ENCODE measurements around the gene CHRNB2.

- TF ChIP-seq CTCF (IDR thresholded peaks at IDR 0.05) (no peak), EZH2 (IDR thresholded peaks at IDR 0.05) (no peak)
These were observed 14.2 kb downstream of the CHRNB2 start for GRCh38 chr1:154581766-154582165.

Data from neural progenitor cell (in vitro differentiated cells).